H1 (cell line): ENCODE measurements around the gene SPC25. TPM values are rescaled to one million over a fixed set of nuclear protein-coding genes. Genes with fewer than 3 reads are reported as not detected.
"Not testable (repeated sequence)": the region's sequence is repeated elsewhere in the genome, so short reads cannot be mapped to it uniquely, and the experiment has no call there.

Experiments used
- CTCF ChIA-PET: fragments of 300-600 bp; sonication (Branson Sonifier 250); formaldehyde crosslinking; loops from one replicate; lab custom pipeline; 2021; ENCODE audit not compliant: partially characterized antibody; lab: Charles Lee
- POLR2A ChIA-PET: fragments of 300-600 bp; sonication (Branson Sonifier 250); formaldehyde crosslinking; loops from one replicate; lab custom pipeline; 2021; ENCODE audit warnings: inconsistent platforms; ENCODE audit not compliant: partially characterized antibody; lab: Charles Lee
- DNase-seq, 2 experiments: peaks; one replicate each; pipeline versions ENCODE4 v3.0.0 to v3.0.0-alpha.2; 2010 to 2022; ENCODE audit warnings: low spot score in 2 of 2, low read depth in 1 of 2, mixed read lengths in 1 of 2
- FAIRE-seq: peaks from 2 replicates; lab custom pipeline; 2011; peaks lifted over from hg19 to GRCh38; lab: Jason Lieb, UNC
- H2AFZ ChIP-seq: 2 replicates; pipeline ENCODE4 v1.8.1; 2012; ENCODE audit warnings: low read length, inconsistent platforms
- H2AK5ac ChIP-seq: 2 replicates; pipeline ENCODE4 v1.6.1; 2013; ENCODE audit warnings: low read depth, low read length
- H2BK120ac ChIP-seq: replicated peaks from 2 replicates; pipeline ENCODE3; 2013; ENCODE audit warnings: low read depth, low read length, inconsistent platforms
- H2BK12ac ChIP-seq: 2 replicates; pipeline ENCODE4 v1.6.1; 2013; ENCODE audit warnings: low read depth, low read length
- H2BK15ac ChIP-seq: 2 replicates; pipeline ENCODE4 v1.6.1; 2013; ENCODE audit warnings: low read length
- H2BK20ac ChIP-seq: 2 replicates; pipeline ENCODE4 v1.6.1; 2013; ENCODE audit warnings: low read length
- H2BK5ac ChIP-seq: 2 replicates; pipeline ENCODE4 v1.6.1; 2013; ENCODE audit warnings: low read depth, low read length
- H3K14ac ChIP-seq: 2 replicates; pipeline ENCODE4 v1.6.1; 2013; ENCODE audit warnings: inconsistent platforms; ENCODE audit not compliant: insufficient read length
- H3K18ac ChIP-seq: 2 replicates; pipeline ENCODE4 v1.6.1; 2013; ENCODE audit warnings: low read length; ENCODE audit errors: extremely low read depth
- H3K23ac ChIP-seq: 2 replicates; pipeline ENCODE4 v1.6.1; 2013; ENCODE audit warnings: inconsistent platforms; ENCODE audit not compliant: insufficient read length
- H3K23me2 ChIP-seq: 2 replicates; pipeline ENCODE4 v1.6.1; 2013; ENCODE audit warnings: low read depth, low read length
- H3K27ac ChIP-seq: 2 replicates; pipeline ENCODE4 v1.6.1; 2011; ENCODE audit warnings: low read depth, low read length, inconsistent platforms
- H3K27me3 ChIP-seq, 4 experiments: replicated peaks in 1 of 4; 1 replicate in 1 of 4; 2 replicates in 3 of 4; pipeline versions ENCODE4 v1.6.1 to v1.8.1; 2011 to 2013; ENCODE audit warnings: low read length in 3 of 4, mild to moderate bottlenecking in 3 of 4, inconsistent platforms in 2 of 4, mixed read lengths in 2 of 4, moderate library complexity in 1 of 4; ENCODE audit not compliant: control insufficient read depth in 3 of 4, insufficient read depth in 3 of 4; ENCODE audit errors: extremely low read depth in 1 of 4
- H3K36me3 ChIP-seq, 4 experiments: 2 replicates each; pipeline versions ENCODE4 v1.6.1 to v1.8.1; 2011 to 2013; ENCODE audit warnings: mild to moderate bottlenecking in 4 of 4, low read length in 3 of 4, moderate library complexity in 2 of 4, control low read depth in 1 of 4, inconsistent platforms in 1 of 4; ENCODE audit not compliant: insufficient read depth in 4 of 4, control insufficient read depth in 2 of 4
- H3K4ac ChIP-seq: replicated peaks from 2 replicates; pipeline ENCODE3; 2013; ENCODE audit warnings: low read length, low read depth, mixed read lengths, inconsistent platforms; ENCODE audit not compliant: insufficient read length
- H3K4me1 ChIP-seq, 4 experiments: replicated peaks in 1 of 4; 1 replicate in 1 of 4; 2 replicates in 3 of 4; pipeline versions ENCODE4 v1.6.1 to v1.8.1; 2011 to 2013; ENCODE audit warnings: low read length in 3 of 4, inconsistent platforms in 2 of 4, mixed read lengths in 1 of 4; ENCODE audit not compliant: insufficient read depth in 4 of 4, control insufficient read depth in 3 of 4
- H3K4me2 ChIP-seq, 2 experiments: 2 replicates each; pipeline versions ENCODE4 v1.6.1 to v1.8.1; 2011 to 2013; ENCODE audit warnings: low read depth in 2 of 2, low read length in 2 of 2, control low read depth in 1 of 2, inconsistent platforms in 1 of 2, mild to moderate bottlenecking in 1 of 2; ENCODE audit not compliant: insufficient read depth in 1 of 2
- H3K4me3 ChIP-seq, 4 experiments: fragments of 200-600, 300-600 bp in 1 of 4; sonication (generic), shearing (Covaris generic), sonication (Bioruptor Twin) in 1 of 4; 2 replicates each; pipeline versions ENCODE4 v1.5.1 to v1.8.1; 2011 to 2016; ENCODE audit warnings: low read length in 4 of 4, low read depth in 3 of 4, control low read depth in 2 of 4, inconsistent platforms in 2 of 4, mild to moderate bottlenecking in 2 of 4, mixed read lengths in 1 of 4, moderate library complexity in 1 of 4; ENCODE audit not compliant: insufficient read depth in 2 of 4; ENCODE audit errors: extremely low read depth in 1 of 4
- H3K56ac ChIP-seq: replicated peaks from 2 replicates; pipeline ENCODE3; 2013; ENCODE audit warnings: low read depth, mild to moderate bottlenecking, mixed read lengths, low read length, inconsistent platforms; ENCODE audit not compliant: insufficient read length
- H3K79me1 ChIP-seq: 2 replicates; pipeline ENCODE4 v1.6.1; 2013; ENCODE audit warnings: low read depth, low read length, control low read depth
- H3K79me2 ChIP-seq, 2 experiments: 2 replicates each; pipeline versions ENCODE4 v1.6.1 to v1.8.1; 2012 to 2013; ENCODE audit warnings: low read length in 2 of 2, mild to moderate bottlenecking in 2 of 2, inconsistent platforms in 1 of 2; ENCODE audit not compliant: insufficient read depth in 2 of 2, control insufficient read depth in 1 of 2
- H3K9ac ChIP-seq, 4 experiments: replicated peaks in 1 of 4; 1 replicate in 1 of 4; 2 replicates in 3 of 4; pipeline versions ENCODE4 v1.6.1 to v1.8.1; 2011 to 2013; ENCODE audit warnings: low read depth in 3 of 4, low read length in 3 of 4, control low read depth in 2 of 4, mild to moderate bottlenecking in 2 of 4, moderate library complexity in 2 of 4, inconsistent platforms in 1 of 4; ENCODE audit errors: extremely low read depth in 1 of 4
- H3K9me3 ChIP-seq, 2 experiments: 2 replicates each; pipeline versions ENCODE4 v1.6.1 to v1.8.1; 2012 to 2013; ENCODE audit warnings: mild to moderate bottlenecking in 2 of 2, moderate library complexity in 2 of 2, control low read depth in 1 of 2, inconsistent platforms in 1 of 2, low read depth in 1 of 2, low read length in 1 of 2, mixed read lengths in 1 of 2; ENCODE audit not compliant: insufficient read depth in 2 of 2
- H4K20me1 ChIP-seq, 2 experiments: replicated peaks in 1 of 2; 2 replicates each; pipeline versions ENCODE3 to v1.8.1; 2011 to 2013; ENCODE audit warnings: inconsistent platforms in 2 of 2, low read length in 2 of 2, mild to moderate bottlenecking in 1 of 2; ENCODE audit not compliant: insufficient read depth in 2 of 2, control insufficient read depth in 1 of 2
- H4K5ac ChIP-seq: 2 replicates; pipeline ENCODE4 v1.6.1; 2013; ENCODE audit warnings: low read length, low read depth, mixed read lengths, inconsistent platforms; ENCODE audit not compliant: insufficient read length
- H4K8ac ChIP-seq: 2 replicates; pipeline ENCODE4 v1.8.0; 2013; ENCODE audit warnings: mild to moderate bottlenecking, moderate library complexity, low read length, inconsistent platforms; ENCODE audit not compliant: insufficient read depth; ENCODE audit errors: extremely low read depth
- H4K91ac ChIP-seq: replicated peaks from 2 replicates; pipeline ENCODE3; 2013; ENCODE audit warnings: low read length, mixed read lengths, inconsistent platforms; ENCODE audit not compliant: insufficient read length
- KDM1A ChIP-seq: fragments of 200-600, 300-600 bp; sonication (generic); IDR thresholded peaks from 2 replicates; pipeline ENCODE4 v1.7.1; 2016; ENCODE audit warnings: mild to moderate bottlenecking, low read length, borderline replicate concordance
- WGBS, 2 experiments: shearing (Covaris generic) in 1 of 2; methylation state at CpG; one replicate each; pipeline versions ENCODE4 v1.1.6 to v1.1.7; 2013 to 2015; ENCODE audit warnings: low lambda C conversion rate in 2 of 2, mixed read lengths in 2 of 2, inconsistent platforms in 1 of 2, low coverage in 1 of 2, missing lambda C conversion rate in 1 of 2; ENCODE audit not compliant: insufficient replicate concordance in 2 of 2, insufficient coverage in 1 of 2, insufficient read length in 1 of 2; ENCODE audit errors: extremely low coverage in 1 of 2, missing lambda C conversion rate in 1 of 2; 5-methylcytosine and 5-hydroxymethylcytosine counted together
- polyA plus RNA-seq, 7 experiments: library from polyadenylated mRNA; depleted of rRNA in 3 of 7; stranded (reverse) in 5 of 7; unstranded in 2 of 7; fragments of >200 nt in 5 of 7; fragments of 200-250 nt in 2 of 7; gene quantifications; 1 replicate in 5 of 7; 2 replicates in 1 of 7; 4 replicates in 1 of 7; pipeline versions ENCODE4 v1.2.1 to v1.2.3, GENCODE V29; 2011 to 2013; ENCODE audit warnings: missing spikeins in 2 of 7, mixed read lengths in 2 of 7
- total RNA-seq: library from RNA; stranded (reverse); fragmentation: NEBNext Ultra II Directional; extraction: Animal tissue kit (Norgen Biotek cat#: 25700); gene quantifications from 2 replicates; pipeline ENCODE4 v1.2.1, GENCODE V29; 2021

Gene SPC25
- total and polyA plus RNA-seq, 2 of the 8 experiments (the other 6 are each of a cell fraction or from before 2014, with no cell fraction given), result 21.0 to 34.7 TPM

DNA sequence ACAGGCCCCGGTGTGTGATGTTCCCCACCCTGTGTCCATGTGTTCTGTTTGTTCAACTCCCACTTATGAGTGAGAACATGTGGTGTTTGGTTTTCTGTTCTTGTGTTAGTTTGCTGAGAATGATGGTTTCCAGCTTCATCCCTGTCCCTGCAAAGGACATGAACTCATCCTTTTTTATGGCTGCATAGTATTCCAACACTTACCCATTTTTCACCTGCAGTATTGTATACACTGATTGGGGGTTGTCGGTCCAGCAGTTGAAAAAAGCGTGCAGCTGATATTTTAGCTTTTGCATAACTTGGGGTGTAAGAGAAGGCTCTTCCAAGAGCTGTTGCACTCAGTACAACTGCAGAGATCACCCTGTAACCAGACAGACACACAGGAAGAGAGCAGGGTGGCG is 41.9 kb upstream of the SPC25 start:
- H3K4me3 ChIP-seq, H3K56ac ChIP-seq, H4K91ac ChIP-seq, H3K9ac ChIP-seq, FAIRE-seq, H2BK120ac ChIP-seq, H3K4me1 ChIP-seq, H3K18ac ChIP-seq, H2AFZ ChIP-seq, H2BK12ac ChIP-seq, H3K14ac ChIP-seq, H3K4me2 ChIP-seq, POLR2A ChIA-PET, H2BK15ac ChIP-seq, H3K23me2 ChIP-seq, H2BK20ac ChIP-seq, H3K36me3 ChIP-seq, H3K4ac ChIP-seq, H3K23ac ChIP-seq, H3K79me2 ChIP-seq, H3K9me3 ChIP-seq, H2AK5ac ChIP-seq, H4K20me1 ChIP-seq, H3K27ac ChIP-seq, CTCF ChIA-PET, DNase-seq, H4K8ac ChIP-seq, H4K5ac ChIP-seq, H2BK5ac ChIP-seq, H3K27me3 ChIP-seq, H3K79me1 ChIP-seq: not testable (repeated sequence)
- TF ChIP-seq KDM1A, result 0 out of 2 replicates have a peak, but pooled peaks have one; percentile 39
- 90% methylated on average over 4 of the region's 4 CpGs; no CpG with 5 or more reads in 1 of the 2 experiments for WGBS, 2 experiments
